ENCODE results near the gene ZSCAN12. TPM values are rescaled to one million over a fixed set of nuclear protein-coding genes. Genes with fewer than 3 reads are reported as not detected.

The ZSCAN12 gene
- total RNA-seq, 2 experiments from 2014 or later, result 2.0 to 2.3 TPM

DNA sequence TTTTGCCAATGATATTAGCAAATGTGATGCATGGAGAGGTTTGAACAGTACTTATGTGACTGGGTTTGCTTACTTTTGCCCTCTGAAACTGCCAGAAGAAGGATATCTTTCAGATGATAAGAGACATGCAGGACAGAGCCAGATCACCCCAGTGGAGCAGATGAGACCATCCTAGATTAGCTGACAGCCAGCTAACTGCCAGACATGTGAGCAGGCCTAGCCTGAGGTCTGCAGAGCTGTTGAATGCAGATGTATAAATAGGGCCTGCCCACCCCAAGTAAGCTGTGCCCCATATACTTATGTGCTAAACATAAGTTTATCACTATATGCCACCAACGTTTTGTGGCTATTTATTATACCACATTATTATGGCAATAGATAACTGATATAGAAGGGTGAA, 69.5 kb downstream of the ZSCAN12 start:
- Histone ChIP-seq H3K4me1 (ENCODE audit: insufficient read depth, low read length) (peaks cover 3% of the 10 kb centered on the region), H3K27ac (ENCODE audit: low read depth in 1 of 2, low read length in 2 of 2) (no peak overlapping the region), H3K9me3 (ENCODE audit: control insufficient read depth in 1 of 2, insufficient read depth in 1 of 2, low read length in 2 of 2) (peaks cover 9 to 21% of the 10 kb centered on the region in 2 experiments), H3K4me3 (ENCODE audit: low read length) (no peak overlapping the region), H3K27me3 (ENCODE audit: control insufficient read depth in 1 of 2, insufficient read depth in 2 of 2, low read length in 2 of 2) (no peaks in the 10 kb centered on the region), H3K36me3 (ENCODE audit: insufficient read depth, low read length) (no peaks in the 10 kb centered on the region)
- ChIA-PET CTCF (no interaction called here), POLR2A (no interaction called here)
- Mint-ChIP-seq H3K9me3 (peaks cover 16% of the 10 kb centered on the region), H3K27me3 (no peaks in the 10 kb centered on the region), H3K4me1 (ENCODE audit: low read depth) (peaks cover 5% of the 10 kb centered on the region), H3K36me3 (ENCODE audit: low read depth) (peaks cover 30% of the 10 kb centered on the region), H3K27ac (no peak overlapping the region), H3K4me3 (no peak overlapping the region)
- ATAC-seq (ENCODE audit: poor library complexity) (no peak), DNase-seq (no peak)
- TF ChIP-seq, protein P1, sequence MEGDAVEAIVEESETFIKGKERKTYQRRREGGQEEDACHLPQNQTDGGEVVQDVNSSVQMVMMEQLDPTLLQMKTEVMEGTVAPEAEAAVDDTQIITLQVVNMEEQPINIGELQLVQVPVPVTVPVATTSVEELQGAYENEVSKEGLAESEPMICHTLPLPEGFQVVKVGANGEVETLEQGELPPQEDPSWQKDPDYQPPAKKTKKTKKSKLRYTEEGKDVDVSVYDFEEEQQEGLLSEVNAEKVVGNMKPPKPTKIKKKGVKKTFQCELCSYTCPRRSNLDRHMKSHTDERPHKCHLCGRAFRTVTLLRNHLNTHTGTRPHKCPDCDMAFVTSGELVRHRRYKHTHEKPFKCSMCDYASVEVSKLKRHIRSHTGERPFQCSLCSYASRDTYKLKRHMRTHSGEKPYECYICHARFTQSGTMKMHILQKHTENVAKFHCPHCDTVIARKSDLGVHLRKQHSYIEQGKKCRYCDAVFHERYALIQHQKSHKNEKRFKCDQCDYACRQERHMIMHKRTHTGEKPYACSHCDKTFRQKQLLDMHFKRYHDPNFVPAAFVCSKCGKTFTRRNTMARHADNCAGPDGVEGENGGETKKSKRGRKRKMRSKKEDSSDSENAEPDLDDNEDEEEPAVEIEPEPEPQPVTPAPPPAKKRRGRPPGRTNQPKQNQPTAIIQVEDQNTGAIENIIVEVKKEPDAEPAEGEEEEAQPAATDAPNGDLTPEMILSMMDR (IDR thresholded peaks at IDR 0.05), result no peak
- intact Hi-C loops (cut with DNase I, micrococcal nuclease), result loop anchor here in 1 of 2 experiments (10.0 kb wide), 1 partner anchor 115 kb away; the partner anchor contains the start of gene ZSCAN23

Other genes with a start within 250 kb of the ZSCAN12 start
- gene ZSCAN9, start 174.5 kb downstream of the ZSCAN12 start, total RNA-seq, result under 1 TPM; 0.85 to 0.89 TPM
- gene ZKSCAN4, start 147.5 kb downstream of the ZSCAN12 start, total RNA-seq, result 1 to 10 TPM in 1 of 2 experiments, under 1 TPM in 1; 0.84 to 1.6 TPM
- gene NKAPL, start 140.4 kb downstream of the ZSCAN12 start, total RNA-seq, result not detected
- 1 to 10 TPM; 6.2 to 8.0 TPM for gene ZSCAN26, start 132.6 kb downstream of the ZSCAN12 start, total RNA-seq
- gene PGBD1, start 118.2 kb downstream of the ZSCAN12 start, total RNA-seq, result 1 to 10 TPM; 1.3 to 1.4 TPM
- 1 to 10 TPM in 1 of 2 experiments, under 1 TPM in 1; 0.88 to 1.1 TPM for gene ZSCAN31, start 63.6 kb downstream of the ZSCAN12 start, total RNA-seq
- gene ZKSCAN3, start 49.8 kb downstream of the ZSCAN12 start, total RNA-seq, result under 1 TPM; 0.88 to 0.89 TPM
- under 1 TPM; 0.19 to 0.78 TPM for gene ZSCAN23, start 43.7 kb upstream of the ZSCAN12 start, total RNA-seq
- gene GPX6, start 116.0 kb upstream of the ZSCAN12 start, total RNA-seq, result not detected
- gene GPX5, start 126.1 kb upstream of the ZSCAN12 start, total RNA-seq, result not detected